Cerebellar nuclear complex (tissue), 1 donor: ENCODE data around the gene ADAMTSL4.
A peak's percentile ranks its signal among the peaks of the same experiment; 100 is the strongest.

Source experiments
- DNase-seq, 2 experiments: peaks; one replicate each; lab custom pipeline; 2025; lab: John Stamatoyannopoulos, UW

ADAMTSL4 gene

DNA sequence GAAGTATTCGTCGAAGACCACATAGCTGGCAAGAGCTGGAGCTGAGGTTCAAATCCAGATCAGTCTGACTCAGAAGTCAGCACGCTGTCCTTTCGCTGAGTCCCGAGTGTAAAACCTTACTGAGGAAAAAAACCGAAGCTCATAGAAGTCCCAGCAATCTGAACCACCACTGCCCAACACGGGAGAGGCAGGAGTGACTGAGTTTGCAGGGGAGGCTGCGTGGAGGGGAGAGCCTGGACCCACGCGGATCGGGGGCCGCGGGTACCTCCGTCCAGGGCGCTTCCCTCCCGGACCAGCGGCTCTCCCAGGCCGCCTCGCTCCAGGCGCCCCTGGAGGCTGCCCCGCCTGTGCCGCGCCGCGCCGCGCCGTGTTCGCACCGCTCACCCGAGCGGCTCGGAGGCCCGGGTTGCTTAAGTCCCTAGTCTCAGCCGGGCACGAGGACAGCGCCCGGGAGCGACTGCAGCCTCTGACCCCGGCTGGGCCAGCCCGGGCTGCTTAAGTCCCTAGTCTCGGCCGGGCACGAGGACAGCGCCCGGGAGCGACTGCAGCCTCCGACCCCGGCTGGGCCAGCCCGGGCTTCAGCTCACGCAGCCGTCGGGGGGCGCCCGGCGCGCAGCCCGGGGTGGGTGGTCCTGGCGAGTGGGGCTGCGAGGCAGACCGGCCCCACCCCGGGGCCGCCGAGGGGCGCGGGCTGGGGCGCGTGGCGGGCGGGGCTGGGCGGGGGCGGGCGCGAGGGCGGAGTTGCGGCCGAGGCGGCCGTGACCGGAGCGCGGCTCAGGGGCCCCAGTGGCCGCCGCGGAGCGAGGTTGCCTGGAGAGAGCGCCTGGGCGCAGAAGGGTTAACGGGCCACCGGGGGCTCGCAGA, at the start of gene ADAMTSL4:
Gene ADAMTSL4 (plus strand): TSS at position 777 of the 864 bp plus-strand sequence. CDS start 2,881 bp downstream, outside the sequence.
- DNase-seq, result no peak

DNA sequence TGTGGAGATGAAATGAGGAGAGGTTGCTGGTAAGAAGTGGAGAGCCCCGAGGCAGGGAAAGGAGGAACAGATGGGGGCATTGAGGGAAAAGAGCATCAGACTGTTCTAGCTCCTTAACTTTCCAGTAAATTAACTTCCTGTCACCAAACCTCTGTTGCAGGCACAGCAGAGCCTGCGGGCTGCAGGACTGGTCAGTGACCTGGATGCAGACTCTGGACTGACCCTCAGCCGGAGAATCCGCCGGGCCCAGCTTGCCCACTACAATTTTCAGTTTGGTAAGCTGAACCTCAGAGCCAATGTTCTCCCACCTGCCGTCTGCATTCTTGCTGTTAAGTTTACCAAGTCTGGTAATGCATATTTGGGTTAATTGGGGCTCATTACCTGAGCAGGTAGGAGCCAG, 43.8 kb upstream of the ADAMTSL4 start:
- no peak for DNase-seq

GRCh38 chr1:150507912-150508864, 41.0 kb upstream of the ADAMTSL4 start, which contains the start of gene ECM1:
ECM1 (plus strand) TSS chr1:150508109; CDS start chr1:150508210, 101 bp downstream.
- no peak for DNase-seq

DNA sequence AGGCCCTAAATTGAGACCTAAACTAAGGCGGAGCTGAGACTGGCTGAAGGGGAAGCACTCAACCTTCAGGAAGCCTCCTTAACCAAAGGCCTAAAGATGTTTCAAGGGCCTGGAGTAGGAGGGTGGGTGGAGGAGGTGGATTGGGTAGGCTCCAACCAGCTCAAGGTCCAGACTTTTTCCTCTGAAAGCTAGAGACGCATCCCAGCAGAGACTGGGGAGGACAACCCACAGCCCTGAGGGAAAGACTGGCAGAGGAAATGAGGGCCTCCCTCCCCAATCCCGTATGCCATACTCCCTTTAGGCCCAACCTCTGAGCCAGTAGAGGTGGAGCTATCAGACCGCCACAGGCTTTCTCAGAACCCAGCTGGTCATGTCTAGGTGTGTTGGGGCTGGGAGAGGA, 40.2 kb upstream of the ADAMTSL4 start:
- DNase-seq, result no peak

DNA sequence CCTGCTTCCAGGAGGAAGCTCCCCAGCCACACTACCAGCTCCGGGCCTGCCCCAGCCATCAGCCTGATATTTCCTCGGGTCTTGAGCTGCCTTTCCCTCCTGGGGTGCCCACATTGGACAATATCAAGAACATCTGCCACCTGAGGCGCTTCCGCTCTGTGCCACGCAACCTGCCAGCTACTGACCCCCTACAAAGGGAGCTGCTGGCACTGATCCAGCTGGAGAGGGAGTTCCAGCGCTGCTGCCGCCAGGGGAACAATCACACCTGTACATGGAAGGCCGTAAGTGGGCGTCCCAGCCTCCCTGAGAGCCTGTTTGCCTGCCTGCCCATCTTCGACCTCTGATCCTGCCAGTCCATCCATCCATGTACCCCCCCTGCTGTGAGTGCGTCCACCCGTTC, 37.7 kb upstream of the ADAMTSL4 start:
- DNase-seq, result no peak

DNA sequence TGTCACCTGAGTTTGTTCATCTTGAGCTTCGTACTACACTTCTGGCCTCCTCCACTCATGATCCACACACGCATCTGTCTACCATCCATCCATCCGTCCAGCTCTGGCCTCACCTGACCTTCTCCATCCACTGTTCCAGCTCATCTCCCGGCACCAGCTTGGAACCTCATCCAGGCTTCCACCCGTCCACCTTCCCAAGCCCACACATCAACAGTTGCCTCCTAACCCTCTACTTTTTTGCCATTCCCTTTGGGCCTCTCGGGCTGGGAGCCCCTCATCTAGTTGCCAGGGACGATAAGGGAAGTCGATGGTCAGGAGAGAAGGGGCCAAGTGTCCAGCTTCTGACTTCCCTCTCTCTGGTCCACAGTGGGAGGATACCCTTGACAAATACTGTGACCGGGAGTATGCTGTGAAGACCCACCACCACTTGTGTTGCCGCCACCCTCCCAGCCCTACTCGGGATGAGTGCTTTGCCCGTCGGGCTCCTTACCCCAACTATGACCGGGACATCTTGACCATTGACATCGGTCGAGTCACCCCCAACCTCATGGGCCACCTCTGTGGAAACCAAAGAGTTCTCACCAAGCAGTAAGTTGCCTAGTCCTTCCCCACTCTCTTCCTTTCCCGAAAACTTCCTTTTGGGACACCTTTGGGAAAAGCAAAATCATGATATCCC, 37.1 kb upstream of the ADAMTSL4 start:
- no peak for DNase-seq

GRCh38 chr1:150512846-150513245, 36.4 kb upstream of the ADAMTSL4 start:
- no peak for DNase-seq

- DNase-seq, result no peak
Observed at GRCh38 chr1:150513351-150513791, 35.8 kb upstream of the ADAMTSL4 start.

- no peak for DNase-seq
Observed at GRCh38 chr1:150514260-150514659, 34.9 kb upstream of the ADAMTSL4 start.

DNA sequence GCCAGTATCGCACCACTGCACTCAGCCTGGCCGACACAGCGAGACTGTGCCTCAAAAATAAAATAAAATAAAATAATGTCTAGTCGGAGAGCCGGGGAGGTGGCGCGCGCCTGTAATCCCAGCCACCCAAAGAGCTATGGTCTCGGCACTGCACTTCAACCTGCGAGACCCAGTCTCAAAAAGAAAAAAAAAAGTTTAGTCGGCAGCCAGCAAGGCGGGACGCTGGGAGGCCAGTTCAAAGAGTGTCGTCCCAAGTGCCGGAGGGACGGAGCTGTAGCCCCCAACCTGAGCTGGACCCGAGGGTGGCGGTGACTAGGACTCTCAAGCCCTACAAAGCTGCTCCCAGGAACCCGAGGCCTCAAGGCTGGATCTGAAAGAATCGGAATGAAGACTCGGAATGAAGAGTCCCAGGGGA, 34.3 kb upstream of the ADAMTSL4 start:
- DNase-seq, result no peak

- DNase-seq, result peak; percentile 80 to 87
Observed at GRCh38 chr1:150515328-150516049, 33.7 kb upstream of the ADAMTSL4 start, which contains the start of gene FALEC. FALEC (plus strand) TSS chr1:150515752.

- no peak for DNase-seq
Observed at GRCh38 chr1:150516050-150516591, 33.1 kb upstream of the ADAMTSL4 start.

- DNase-seq, result no peak
Observed at GRCh38 chr1:150516616-150517015, 32.6 kb upstream of the ADAMTSL4 start.

DNA sequence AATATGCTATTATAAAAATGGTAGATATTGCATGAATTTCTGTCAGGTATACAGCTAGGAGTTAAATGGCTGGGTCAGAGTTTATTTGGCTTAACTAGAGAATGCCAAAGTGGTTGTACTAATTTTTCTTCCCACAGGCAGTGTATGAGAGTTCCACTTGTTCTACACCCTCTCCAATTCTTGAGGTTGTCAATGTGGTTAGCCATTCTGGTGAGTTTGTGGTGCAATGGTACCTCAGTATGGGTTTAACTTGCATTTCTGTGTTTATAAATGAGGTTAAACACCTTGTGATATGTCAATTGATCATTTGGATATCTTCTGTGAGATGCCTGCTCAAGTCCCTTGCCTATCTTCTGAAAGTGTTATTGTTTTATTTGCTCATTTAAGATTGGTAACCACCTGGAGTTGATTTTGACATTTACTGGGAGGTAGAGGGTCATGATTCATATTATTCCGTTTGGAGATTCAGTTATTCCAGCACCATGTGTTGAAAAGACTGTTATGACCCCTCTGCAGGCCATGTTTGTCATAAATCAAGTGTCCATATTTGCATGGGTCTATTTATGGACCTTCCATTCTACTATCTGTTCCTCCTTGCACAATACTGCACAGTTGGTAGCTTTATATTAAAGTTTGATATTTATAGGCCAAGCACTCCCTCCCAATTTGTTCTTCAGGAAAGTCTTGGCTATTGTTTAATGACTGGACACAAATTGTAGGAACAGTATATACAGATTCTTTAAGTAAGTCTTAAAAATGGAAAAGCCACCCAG, 27.8 kb upstream of the ADAMTSL4 start:
- DNase-seq, result no peak

GRCh38 chr1:150525348-150525747, 23.9 kb upstream of the ADAMTSL4 start:
- DNase-seq, result no peak

DNA sequence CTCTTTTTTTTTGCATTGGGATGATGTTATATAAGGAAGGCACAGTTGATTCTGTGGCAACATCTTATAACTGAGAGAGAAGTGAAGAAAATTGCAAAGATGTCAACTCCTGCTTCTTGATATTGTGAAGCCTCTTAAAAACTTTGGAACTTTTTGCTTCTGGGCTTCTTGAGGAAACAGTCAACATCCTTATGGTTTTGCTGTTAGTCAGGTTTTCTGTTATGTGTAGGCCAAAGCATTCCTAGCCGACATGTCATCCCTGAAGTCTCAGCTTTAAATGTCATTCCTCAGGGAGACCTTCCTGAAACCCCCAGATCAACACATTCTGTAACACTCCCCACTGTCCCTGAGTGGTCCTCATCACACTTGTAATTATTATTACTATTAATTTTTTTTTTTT, 21.0 kb upstream of the ADAMTSL4 start:
- DNase-seq, result no peak

DNA sequence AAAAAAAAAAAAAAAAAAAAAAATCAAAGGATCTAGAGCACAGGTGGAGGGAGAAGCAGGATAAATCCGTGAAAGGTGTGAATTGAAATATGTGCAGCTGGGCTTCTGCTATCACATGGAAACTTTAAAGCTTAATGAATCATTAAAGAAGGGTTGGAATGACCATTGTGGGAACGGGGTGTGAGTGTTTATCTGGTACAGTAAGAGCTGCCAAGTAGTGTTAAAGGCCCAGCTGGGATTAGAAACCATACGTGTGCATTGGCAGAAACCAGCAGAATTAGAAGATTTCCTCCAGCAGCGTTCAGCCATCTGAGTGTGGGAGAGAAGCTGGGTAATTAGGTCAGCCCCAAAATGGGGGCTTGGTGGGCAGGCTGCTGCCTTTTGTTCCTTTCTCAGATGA, 20.2 kb upstream of the ADAMTSL4 start:
- no peak for DNase-seq

- DNase-seq, result no peak
Observed at GRCh38 chr1:150530491-150531159, 18.6 kb upstream of the ADAMTSL4 start.

DNA sequence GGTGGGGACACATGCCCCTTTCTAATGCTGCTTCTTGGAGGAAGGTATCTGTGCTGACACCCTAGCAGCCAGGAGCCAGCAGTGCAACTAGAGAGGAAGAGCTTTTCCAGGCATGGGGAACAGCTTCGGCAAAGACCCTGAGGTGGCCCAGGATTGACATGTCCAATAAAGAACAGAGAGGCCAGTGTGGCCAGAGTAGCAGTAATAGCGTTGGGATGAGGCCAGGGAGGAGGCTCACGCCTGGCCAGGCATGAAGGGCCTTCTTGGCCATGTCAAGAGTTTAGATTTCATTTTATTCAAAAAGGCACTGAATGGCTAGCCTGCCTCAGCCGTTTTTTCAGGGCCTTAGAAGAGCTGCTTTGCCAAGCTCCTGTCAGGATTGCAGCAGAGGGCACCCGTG, 16.3 kb upstream of the ADAMTSL4 start:
- no peak for DNase-seq

DNA sequence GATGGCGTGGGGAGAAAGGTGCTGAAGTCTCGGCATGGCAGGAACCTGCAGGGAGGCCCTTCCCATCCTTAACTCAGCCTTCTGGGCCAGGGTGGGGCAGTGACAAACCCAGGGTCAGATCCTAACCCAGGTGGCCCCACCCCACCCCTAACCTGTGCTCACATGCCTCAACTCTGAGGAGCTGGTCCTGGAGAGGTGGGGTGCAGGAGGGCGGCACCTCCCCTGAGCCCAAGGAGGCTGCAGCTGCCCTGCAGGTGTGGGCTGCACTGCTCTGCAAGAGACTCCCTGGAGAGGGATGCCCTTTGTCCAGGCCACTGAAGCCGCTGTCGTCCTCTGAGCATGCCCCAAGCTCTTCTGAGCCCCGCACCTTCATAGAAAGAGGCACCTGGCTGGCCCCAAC, 15.2 kb upstream of the ADAMTSL4 start:
- no peak for DNase-seq
